Endodermal cell (in vitro differentiated cells): ENCODE data around the gene PLA2G4D. TPM values are rescaled to one million over a fixed set of nuclear protein-coding genes. Genes with fewer than 3 reads are reported as not detected.

Source experiments
- DNase-seq: peaks from one replicate; pipeline ENCODE4 v3.0.0-alpha.2; 2017
- H3K27ac ChIP-seq: 2 replicates; pipeline ENCODE4 v1.5.1; 2013; ENCODE audit warnings: mild to moderate bottlenecking, low read depth, low read length, moderate library complexity
- H3K27me3 ChIP-seq: 2 replicates; pipeline ENCODE4 v1.6.1; 2013; ENCODE audit warnings: mild to moderate bottlenecking, low read length, moderate library complexity; ENCODE audit not compliant: insufficient read depth, control insufficient read depth, poor library complexity, severe bottlenecking
- H3K36me3 ChIP-seq: 2 replicates; pipeline ENCODE4 v1.7.0; 2013; ENCODE audit warnings: mild to moderate bottlenecking, low read length, moderate library complexity; ENCODE audit not compliant: control insufficient read depth, insufficient read depth
- H3K4me1 ChIP-seq: one replicate; pipeline ENCODE4 v1.7.0; 2013; ENCODE audit warnings: low read length; ENCODE audit not compliant: control insufficient read depth, insufficient read depth
- H3K4me3 ChIP-seq: 2 replicates; pipeline ENCODE4 v1.5.1; 2013; ENCODE audit warnings: mild to moderate bottlenecking, low read length, moderate library complexity
- H3K9ac ChIP-seq: 2 replicates; pipeline ENCODE4 v1.6.1; 2013; ENCODE audit warnings: mild to moderate bottlenecking, low read length, moderate library complexity; ENCODE audit not compliant: poor library complexity, severe bottlenecking; ENCODE audit errors: extremely low read depth
- H3K9me3 ChIP-seq: 2 replicates; pipeline ENCODE4 v1.6.1; 2013; ENCODE audit warnings: mild to moderate bottlenecking, low read length, moderate library complexity; ENCODE audit not compliant: control insufficient read depth
- H3K27ac Mint-ChIP-seq: 2 replicates; pipeline ENCODE4 v1.8.0; 2020; ENCODE audit warnings: mixed read lengths
- H3K27me3 Mint-ChIP-seq: 2 replicates; pipeline ENCODE4 v1.8.0; 2021; ENCODE audit warnings: mild to moderate bottlenecking, mixed read lengths; ENCODE audit not compliant: insufficient read depth
- H3K36me3 Mint-ChIP-seq: 2 replicates; pipeline ENCODE4 v1.8.0; 2020; ENCODE audit warnings: low read depth, mixed read lengths
- H3K4me1 Mint-ChIP-seq: 2 replicates; pipeline ENCODE4 v1.8.0; 2020; ENCODE audit warnings: mixed read lengths
- H3K4me3 Mint-ChIP-seq: 2 replicates; pipeline ENCODE4 v1.8.0; 2020; ENCODE audit warnings: mild to moderate bottlenecking, moderate library complexity, mixed read lengths
- H3K9me3 Mint-ChIP-seq: 2 replicates; pipeline ENCODE4 v1.8.0; 2020; ENCODE audit warnings: mild to moderate bottlenecking, mixed read lengths
- WGBS, 2 experiments: methylation state at CpG; one replicate each; pipeline versions ENCODE4 v1.1.5 to v1.1.7; 2013; ENCODE audit warnings: missing lambda C conversion rate in 2 of 2, mixed read lengths in 1 of 2; ENCODE audit not compliant: insufficient coverage in 1 of 2, insufficient read length in 1 of 2; 5-methylcytosine and 5-hydroxymethylcytosine counted together
- total RNA-seq, 2 donors: library from RNA; stranded (reverse); fragmentation: NEBNext Ultra II Directional in 1 of 2; extraction: Animal tissue kit (Norgen Biotek cat#: 25700) in 1 of 2; gene quantifications; 2 replicates in 1 of 2; 3 replicates in 1 of 2; pipeline ENCODE4 v1.2.1, GENCODE V29; 2021
- TF ChIP-seq, protein P1 (sequence below): fragments of 200-600 bp; sonication (generic); conservative IDR thresholded peaks from 2 replicates; pipeline ENCODE4 v1.5.0; 2021; ENCODE audit warnings: antibody characterized with exemption, mild to moderate bottlenecking

The PLA2G4D gene
- total RNA-seq, 2 donors from 2014 or later: not detected

DNA sequence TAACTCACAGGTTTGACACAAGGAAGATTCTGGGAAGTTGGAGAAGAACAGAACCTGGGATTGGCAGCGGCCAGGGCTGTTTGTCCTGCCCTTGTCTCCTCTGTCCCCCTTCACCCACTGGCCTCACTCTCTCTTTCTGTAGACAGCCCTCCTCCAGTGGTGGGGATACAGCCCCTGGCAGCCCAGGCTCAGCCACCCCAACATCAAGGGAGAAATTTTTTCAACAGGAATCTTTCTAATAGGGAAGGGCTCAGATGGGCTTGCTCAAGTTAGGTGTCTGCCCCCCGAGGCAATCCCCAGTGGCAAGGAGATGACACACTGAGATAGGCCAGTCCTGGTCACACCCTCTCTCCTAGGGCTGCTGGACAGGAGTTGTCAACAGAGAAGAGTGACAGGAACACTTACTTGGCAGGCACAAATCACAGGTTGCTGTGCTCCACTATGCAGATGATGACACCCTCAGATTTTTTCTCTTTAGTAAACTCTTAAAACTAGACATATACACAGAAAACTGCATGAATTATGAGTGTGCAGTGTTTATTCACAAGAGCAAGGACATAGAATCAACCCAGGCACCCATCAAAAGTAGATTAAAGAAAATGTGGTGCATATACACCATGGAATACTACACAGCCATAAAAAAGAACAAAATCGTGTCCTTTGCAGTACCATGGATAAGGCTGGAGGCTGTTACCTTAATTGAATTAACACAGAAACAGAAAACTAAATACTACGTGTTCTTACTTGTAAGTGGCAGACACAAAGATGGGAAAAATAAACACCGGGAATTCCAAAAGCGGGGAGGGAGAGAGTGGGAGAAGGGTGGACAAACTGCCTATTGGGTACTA lies 36.3 kb downstream of the PLA2G4D start:
- H3K27ac ChIP-seq: no peak overlapping the region
- peak; percentile 27 for DNase-seq
- H3K27ac Mint-ChIP-seq: no peak overlapping the region
- TF ChIP-seq, protein P1, sequence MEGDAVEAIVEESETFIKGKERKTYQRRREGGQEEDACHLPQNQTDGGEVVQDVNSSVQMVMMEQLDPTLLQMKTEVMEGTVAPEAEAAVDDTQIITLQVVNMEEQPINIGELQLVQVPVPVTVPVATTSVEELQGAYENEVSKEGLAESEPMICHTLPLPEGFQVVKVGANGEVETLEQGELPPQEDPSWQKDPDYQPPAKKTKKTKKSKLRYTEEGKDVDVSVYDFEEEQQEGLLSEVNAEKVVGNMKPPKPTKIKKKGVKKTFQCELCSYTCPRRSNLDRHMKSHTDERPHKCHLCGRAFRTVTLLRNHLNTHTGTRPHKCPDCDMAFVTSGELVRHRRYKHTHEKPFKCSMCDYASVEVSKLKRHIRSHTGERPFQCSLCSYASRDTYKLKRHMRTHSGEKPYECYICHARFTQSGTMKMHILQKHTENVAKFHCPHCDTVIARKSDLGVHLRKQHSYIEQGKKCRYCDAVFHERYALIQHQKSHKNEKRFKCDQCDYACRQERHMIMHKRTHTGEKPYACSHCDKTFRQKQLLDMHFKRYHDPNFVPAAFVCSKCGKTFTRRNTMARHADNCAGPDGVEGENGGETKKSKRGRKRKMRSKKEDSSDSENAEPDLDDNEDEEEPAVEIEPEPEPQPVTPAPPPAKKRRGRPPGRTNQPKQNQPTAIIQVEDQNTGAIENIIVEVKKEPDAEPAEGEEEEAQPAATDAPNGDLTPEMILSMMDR: no peak
- H3K27me3 Mint-ChIP-seq: peaks cover 15% of the 10 kb centered on the region
- H3K4me3 ChIP-seq: no peak overlapping the region
- 81 to 90% methylated on average over 4 to 6 of the region's 6 CpGs for WGBS, 2 experiments
- no peaks in the 10 kb centered on the region for H3K9me3 ChIP-seq
- H3K4me3 Mint-ChIP-seq: no peak overlapping the region
- H3K36me3 Mint-ChIP-seq: no peaks in the 10 kb centered on the region
- no peaks in the 10 kb centered on the region for H3K36me3 ChIP-seq
- H3K27me3 ChIP-seq: no peaks in the 10 kb centered on the region
- H3K4me1 ChIP-seq: peaks cover 3% of the 10 kb centered on the region
- H3K9ac ChIP-seq: no peak overlapping the region
- H3K4me1 Mint-ChIP-seq: no peaks in the 10 kb centered on the region
- H3K9me3 Mint-ChIP-seq: no peaks in the 10 kb centered on the region

DNA sequence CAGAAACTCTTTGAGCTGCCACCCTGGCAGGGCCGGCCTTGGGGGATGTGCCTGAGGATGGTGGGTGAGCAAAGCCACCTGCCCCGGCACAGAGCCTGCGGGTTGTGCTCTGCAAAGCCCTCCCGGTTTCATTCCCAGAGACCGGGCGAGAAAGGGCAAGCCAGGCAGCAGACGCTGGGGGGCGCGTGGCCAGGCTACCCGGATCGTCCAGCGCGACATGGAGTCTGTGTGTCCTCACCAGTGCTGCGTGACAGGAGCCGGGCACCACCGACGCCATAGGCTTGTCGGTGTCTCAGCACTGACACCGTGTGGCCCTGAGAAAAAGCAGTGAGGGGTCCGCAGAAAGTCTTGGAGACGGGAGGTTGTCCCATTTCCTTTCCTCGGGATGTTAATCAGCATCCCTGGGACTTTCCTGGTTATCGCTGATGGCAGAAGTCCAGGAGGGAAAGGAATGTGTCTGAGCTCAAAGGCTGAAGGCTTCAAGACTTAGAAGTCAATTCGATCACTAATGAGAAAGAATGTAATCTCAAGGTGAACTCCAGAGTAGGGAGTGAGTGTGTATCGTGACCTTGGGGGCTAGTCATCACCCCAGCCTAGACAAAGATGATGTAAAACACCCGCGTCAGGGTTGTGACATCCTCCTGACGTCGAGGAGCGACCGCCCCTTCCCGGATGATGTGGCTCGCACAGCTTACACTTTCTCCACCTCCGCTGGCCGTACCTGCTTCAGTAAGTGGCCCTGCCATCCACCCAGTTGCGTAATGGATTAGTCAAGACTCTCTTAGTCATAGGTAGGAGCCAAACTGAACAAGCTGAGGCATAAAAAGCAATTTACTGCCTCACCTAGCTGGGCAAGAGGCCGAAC lies 37.2 kb downstream of the PLA2G4D start:
- Mint-ChIP-seq H3K4me1 (no peaks in the 10 kb centered on the region), H3K9me3 (no peaks in the 10 kb centered on the region), H3K36me3 (no peaks in the 10 kb centered on the region), H3K4me3 (peak overlapping the region; percentile 17), H3K27ac (no peak overlapping the region), H3K27me3 (peaks cover 15% of the 10 kb centered on the region)
- Histone ChIP-seq H3K36me3 (no peaks in the 10 kb centered on the region), H3K9me3 (no peaks in the 10 kb centered on the region), H3K27me3 (no peaks in the 10 kb centered on the region), H3K4me1 (peaks cover 3% of the 10 kb centered on the region), H3K27ac (no peak overlapping the region), H3K4me3 (no peak overlapping the region), H3K9ac (no peak overlapping the region)
- WGBS, 2 experiments: 33 to 48% methylated on average over 22 to 37 of the region's 37 CpGs
- TF ChIP-seq, protein P1: peak; percentile 88
- DNase-seq: peak; percentile 97

DNA sequence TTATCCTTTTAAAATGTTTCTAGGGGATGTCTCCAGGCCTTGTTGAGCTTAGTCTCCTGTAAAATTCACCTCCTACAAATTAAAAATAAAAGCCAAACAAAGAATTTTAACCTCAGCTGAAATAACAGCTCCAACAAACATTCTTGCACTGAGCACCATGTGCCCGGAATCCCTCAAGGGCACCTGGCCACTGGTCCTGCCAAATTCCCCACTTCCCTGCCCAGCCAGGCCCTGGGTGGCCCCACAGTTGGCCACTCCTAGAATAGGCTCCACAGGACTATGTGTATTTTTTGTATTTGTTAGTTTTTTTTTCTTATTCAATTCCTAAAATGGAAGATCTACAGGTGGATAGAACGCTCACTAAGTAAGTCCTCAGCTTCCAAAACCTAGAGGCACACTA lies 40.4 kb downstream of the PLA2G4D start:
- H3K27me3 ChIP-seq: no peaks in the 10 kb centered on the region
- no peak for DNase-seq
- H3K4me1 ChIP-seq: peaks cover 12% of the 10 kb centered on the region
- H3K27me3 Mint-ChIP-seq: peaks cover 15% of the 10 kb centered on the region
- no peak overlapping the region for H3K4me3 ChIP-seq
- no peaks in the 10 kb centered on the region for H3K9me3 ChIP-seq
- 80 to 93% methylated on average over 1 of the region's 2 CpGs for WGBS, 2 experiments
- no peak overlapping the region for H3K9ac ChIP-seq
- no peak overlapping the region for H3K27ac Mint-ChIP-seq
- no peak overlapping the region for H3K27ac ChIP-seq
- no peaks in the 10 kb centered on the region for H3K36me3 ChIP-seq
- H3K4me1 Mint-ChIP-seq: peaks cover 20% of the 10 kb centered on the region
- TF ChIP-seq, protein P1: no peak
- H3K4me3 Mint-ChIP-seq: no peak overlapping the region
- H3K9me3 Mint-ChIP-seq: no peaks in the 10 kb centered on the region
- no peaks in the 10 kb centered on the region for H3K36me3 Mint-ChIP-seq
